Stimulated activated CD4-positive, alpha-beta T cell treated with anti-CD3 and anti-CD28 coated beads, Interleukin-1b, Interleukin-23, amount 100 ng/mL, for 4 hours (primary cell): ENCODE data around the gene AARS2.

Experiments used
- DNase-seq, 2 donors: peaks; one replicate each; pipeline ENCODE4 v3.0.0-alpha.2; 2020; ENCODE audit warnings: low read depth in 2 of 2

Gene AARS2

GRCh38 chr6:44262467-44263353 lies 50.4 kb downstream of the AARS2 start:
- DNase-seq, result no peak

- DNase-seq, result no peak
These were observed 51.6 kb downstream of the AARS2 start for GRCh38 chr6:44261581-44261980.

GRCh38 chr6:44260451-44261297 lies 52.5 kb downstream of the AARS2 start:
- DNase-seq, result no peak

- no peak for DNase-seq
These were observed 53.1 kb downstream of the AARS2 start for GRCh38 chr6:44260011-44260410.

- DNase-seq, result no peak
These were observed 54.2 kb downstream of the AARS2 start for GRCh38 chr6:44258921-44259320.

GRCh38 chr6:44258325-44258863 lies 54.8 kb downstream of the AARS2 start:
- DNase-seq, result no peak

- DNase-seq, result no peak
These were observed 55.3 kb downstream of the AARS2 start for GRCh38 chr6:44257753-44258324.

GRCh38 chr6:44257025-44257752 lies 56.0 kb downstream of the AARS2 start, which contains the start of gene SLC35B2:
SLC35B2 (minus strand) TSS chr6:44257528; CDS start chr6:44257410, 118 bp downstream.
- peak in 1 of 2 donors; percentile 64 for DNase-seq

- no peak for DNase-seq
These were observed 56.4 kb downstream of the AARS2 start for GRCh38 chr6:44256775-44257024.

- no peak for DNase-seq
These were observed 57.0 kb downstream of the AARS2 start for GRCh38 chr6:44255871-44256774.

- DNase-seq, result no peak
These were observed 57.9 kb downstream of the AARS2 start for GRCh38 chr6:44255105-44255808.

GRCh38 chr6:44254191-44255104 lies 58.7 kb downstream of the AARS2 start:
- no peak for DNase-seq

- DNase-seq, result no peak
These were observed 59.6 kb downstream of the AARS2 start for GRCh38 chr6:44253307-44254101.

- no peak for DNase-seq
These were observed 61.3 kb downstream of the AARS2 start for GRCh38 chr6:44251576-44252524.

- DNase-seq, result no peak
These were observed 62.4 kb downstream of the AARS2 start for GRCh38 chr6:44250718-44251123.

- DNase-seq, result no peak
These were observed 63.0 kb downstream of the AARS2 start for GRCh38 chr6:44250067-44250717.
